Neural progenitor cell (in vitro differentiated cells): ENCODE results near the gene OBSL1. TPM values are rescaled to one million over a fixed set of nuclear protein-coding genes. Genes with fewer than 3 reads are reported as not detected.

Source experiments
- DNase-seq: peaks from one replicate; pipeline ENCODE4 v3.0.0-alpha.2; 2016; ENCODE audit warnings: low spot score
- H2AFZ ChIP-seq: fragments of 200-600 bp; sonication (generic); replicated peaks from 2 replicates; pipeline ENCODE4 v1.6.1; 2016; ENCODE audit warnings: antibody characterized with exemption
- H3F3A ChIP-seq: fragments of 200-600 bp; sonication (generic); 2 replicates; pipeline ENCODE4 v1.6.1; 2016; ENCODE audit warnings: antibody characterized with exemption, low read depth
- H3K27ac ChIP-seq: fragments of 200-600 bp; sonication (generic); 2 replicates; pipeline ENCODE4 v1.5.1; 2016; ENCODE audit warnings: mild to moderate bottlenecking
- H3K27me3 ChIP-seq: fragments of 200-600 bp; sonication (generic); 2 replicates; pipeline ENCODE4 v1.6.1; 2016; ENCODE audit warnings: mild to moderate bottlenecking, moderate library complexity
- H3K36me3 ChIP-seq: fragments of 200-600 bp; sonication (generic); 2 replicates; pipeline ENCODE4 v1.5.1; 2016
- H3K4me1 ChIP-seq: fragments of 200-600 bp; sonication (generic); 2 replicates; pipeline ENCODE4 v1.6.1; 2016; ENCODE audit warnings: mixed run types
- H3K4me2 ChIP-seq: fragments of 200-600 bp; sonication (generic); 2 replicates; pipeline ENCODE4 v1.6.1; 2016
- H3K4me3 ChIP-seq: fragments of 200-600 bp; sonication (generic); 2 replicates; pipeline ENCODE4 v1.5.1; 2016
- H3K79me2 ChIP-seq: fragments of 200-600 bp; sonication (generic); 2 replicates; pipeline ENCODE4 v1.6.1; 2016; ENCODE audit warnings: low read depth
- H3K9ac ChIP-seq: fragments of 200-600 bp; sonication (generic); 2 replicates; pipeline ENCODE4 v1.6.1; 2016
- H3K9me3 ChIP-seq: fragments of 200-600 bp; sonication (generic); 2 replicates; pipeline ENCODE4 v1.5.1; 2016; ENCODE audit warnings: low read depth
- H4K20me1 ChIP-seq: fragments of 200-600 bp; sonication (generic); 2 replicates; pipeline ENCODE4 v1.6.1; 2016; ENCODE audit warnings: low read depth
- H3K27ac Mint-ChIP-seq: 3 replicates; pipeline ENCODE4 v1.8.0; 2021; ENCODE audit warnings: mixed read lengths
- H3K27me3 Mint-ChIP-seq: 2 replicates; pipeline ENCODE4 v1.8.0; 2022; ENCODE audit warnings: low read depth, mild to moderate bottlenecking, inconsistent platforms, moderate library complexity, mixed read lengths; ENCODE audit not compliant: insufficient read depth
- H3K36me3 Mint-ChIP-seq: 3 replicates; pipeline ENCODE4 v1.8.0; 2021; ENCODE audit warnings: mixed read lengths
- H3K4me1 Mint-ChIP-seq: 3 replicates; pipeline ENCODE4 v1.8.0; 2021; ENCODE audit warnings: mixed read lengths
- H3K4me3 Mint-ChIP-seq: 3 replicates; pipeline ENCODE4 v1.8.0; 2021; ENCODE audit warnings: mild to moderate bottlenecking, moderate library complexity, mixed read lengths
- H3K9me3 Mint-ChIP-seq: 3 replicates; pipeline ENCODE4 v1.8.0; 2020; ENCODE audit warnings: mixed read lengths
- EZH2 ChIP-seq: fragments of 200-600 bp; sonication (generic); IDR thresholded peaks from 2 replicates; pipeline ENCODE4 v1.6.1; 2017; ENCODE audit warnings: antibody characterized with exemption, mild to moderate bottlenecking, moderate library complexity
- EZH2phosphoT487 ChIP-seq: fragments of 200-600 bp; sonication (generic); IDR thresholded peaks from 2 replicates; pipeline ENCODE4 v1.6.1; 2017; ENCODE audit warnings: antibody characterized with exemption
- total RNA-seq: library from RNA; depleted of rRNA; stranded (reverse); fragments of >200 nt; gene quantifications from 2 replicates; pipeline ENCODE4 v1.2.3, GENCODE V29; 2015; ENCODE audit warnings: low replicate concordance
- TF ChIP-seq, protein P1 (sequence below): fragments of 200-600 bp; sonication (generic); IDR thresholded peaks from 2 replicates; pipeline ENCODE4 v1.5.1; 2017; ENCODE audit warnings: antibody characterized with exemption, mild to moderate bottlenecking

OBSL1 gene
- total RNA-seq, 1 donor from 2014 or later = 31.0 TPM

DNA sequence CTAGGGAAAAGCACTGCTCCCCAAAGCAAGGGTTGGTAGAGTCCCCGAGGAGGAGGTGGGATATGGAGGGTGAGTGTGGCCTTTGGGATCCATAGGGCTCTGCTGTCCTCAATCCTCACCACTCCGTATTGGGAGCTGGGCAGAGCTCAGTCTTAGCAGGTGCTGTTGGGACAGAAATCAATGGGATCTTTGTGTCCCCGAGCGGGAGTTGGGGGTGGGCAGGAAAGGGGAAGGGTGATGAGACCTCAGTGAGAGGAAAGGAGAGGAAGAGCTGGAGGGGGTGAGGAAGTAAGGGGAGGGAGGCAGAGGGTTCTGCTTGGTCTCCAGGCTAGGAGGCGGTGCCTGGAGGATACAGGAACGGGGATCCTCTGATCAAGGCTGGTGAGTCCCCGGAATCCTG is 54.5 kb downstream of the OBSL1 start:
- no peak overlapping the region for H3K27ac ChIP-seq
- H3F3A ChIP-seq = peaks cover 25% of the 10 kb centered on the region
- no peaks in the 10 kb centered on the region for H3K79me2 ChIP-seq
- Mint-ChIP-seq H3K27ac (no peak overlapping the region), H3K27me3 (peaks cover 46% of the 10 kb centered on the region), H3K36me3 (no peaks in the 10 kb centered on the region), H3K9me3 (no peaks in the 10 kb centered on the region), H3K4me1 (peaks cover 68% of the 10 kb centered on the region), H3K4me3 (no peak overlapping the region)
- H3K9me3 ChIP-seq = no peaks in the 10 kb centered on the region
- no peaks in the 10 kb centered on the region for H4K20me1 ChIP-seq
- no peak for DNase-seq
- TF ChIP-seq, protein P1, sequence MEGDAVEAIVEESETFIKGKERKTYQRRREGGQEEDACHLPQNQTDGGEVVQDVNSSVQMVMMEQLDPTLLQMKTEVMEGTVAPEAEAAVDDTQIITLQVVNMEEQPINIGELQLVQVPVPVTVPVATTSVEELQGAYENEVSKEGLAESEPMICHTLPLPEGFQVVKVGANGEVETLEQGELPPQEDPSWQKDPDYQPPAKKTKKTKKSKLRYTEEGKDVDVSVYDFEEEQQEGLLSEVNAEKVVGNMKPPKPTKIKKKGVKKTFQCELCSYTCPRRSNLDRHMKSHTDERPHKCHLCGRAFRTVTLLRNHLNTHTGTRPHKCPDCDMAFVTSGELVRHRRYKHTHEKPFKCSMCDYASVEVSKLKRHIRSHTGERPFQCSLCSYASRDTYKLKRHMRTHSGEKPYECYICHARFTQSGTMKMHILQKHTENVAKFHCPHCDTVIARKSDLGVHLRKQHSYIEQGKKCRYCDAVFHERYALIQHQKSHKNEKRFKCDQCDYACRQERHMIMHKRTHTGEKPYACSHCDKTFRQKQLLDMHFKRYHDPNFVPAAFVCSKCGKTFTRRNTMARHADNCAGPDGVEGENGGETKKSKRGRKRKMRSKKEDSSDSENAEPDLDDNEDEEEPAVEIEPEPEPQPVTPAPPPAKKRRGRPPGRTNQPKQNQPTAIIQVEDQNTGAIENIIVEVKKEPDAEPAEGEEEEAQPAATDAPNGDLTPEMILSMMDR = no peak
- TF ChIP-seq EZH2 (no peak), EZH2phosphoT487 (no peak)
- no peak overlapping the region for H2AFZ ChIP-seq
- peaks cover 44% of the 10 kb centered on the region for H3K27me3 ChIP-seq
- H3K9ac ChIP-seq = no peak overlapping the region
- H3K4me3 ChIP-seq = no peak overlapping the region
- H3K4me2 ChIP-seq = no peak overlapping the region
- H3K36me3 ChIP-seq = no peaks in the 10 kb centered on the region
- H3K4me1 ChIP-seq = peaks cover 51% of the 10 kb centered on the region

- Histone ChIP-seq H3K4me1 (peaks cover 51% of the 10 kb centered on the region), H3K27ac (no peak overlapping the region), H4K20me1 (no peaks in the 10 kb centered on the region), H3K27me3 (peaks cover 44% of the 10 kb centered on the region), H3K79me2 (no peaks in the 10 kb centered on the region), H3K4me2 (no peak overlapping the region), H3K9ac (no peak overlapping the region), H3K36me3 (no peaks in the 10 kb centered on the region), H2AFZ (no peak overlapping the region), H3K4me3 (no peak overlapping the region), H3K9me3 (no peaks in the 10 kb centered on the region), H3F3A (peaks cover 22% of the 10 kb centered on the region)
- TF ChIP-seq, protein P1 = no peak
- TF ChIP-seq EZH2phosphoT487 (no peak), EZH2 (no peak)
- no peak for DNase-seq
- Mint-ChIP-seq H3K36me3 (no peaks in the 10 kb centered on the region), H3K27me3 (peaks cover 41% of the 10 kb centered on the region), H3K4me1 (peaks cover 62% of the 10 kb centered on the region), H3K9me3 (no peaks in the 10 kb centered on the region), H3K4me3 (peak overlapping the region; percentile 57), H3K27ac (peak overlapping the region; percentile 79)
Observed at GRCh38 chr2:219515874-219516629, 55.3 kb downstream of the OBSL1 start.

DNA sequence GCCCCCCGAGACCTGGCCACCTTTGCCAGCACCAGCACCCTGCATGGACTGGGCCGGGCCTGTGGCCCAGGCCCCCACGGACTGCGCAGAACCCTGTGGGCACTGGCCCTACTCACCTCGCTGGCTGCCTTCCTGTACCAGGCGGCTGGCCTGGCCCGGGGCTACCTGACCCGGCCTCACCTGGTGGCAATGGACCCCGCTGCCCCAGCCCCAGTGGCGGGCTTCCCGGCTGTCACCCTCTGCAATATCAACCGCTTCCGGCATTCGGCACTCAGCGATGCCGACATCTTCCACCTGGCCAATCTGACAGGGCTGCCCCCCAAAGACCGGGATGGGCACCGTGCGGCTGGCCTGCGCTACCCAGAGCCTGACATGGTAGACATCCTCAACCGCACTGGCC is 56.5 kb downstream of the OBSL1 start:
- Histone ChIP-seq H3K9me3 (no peaks in the 10 kb centered on the region), H3K27ac (no peak overlapping the region), H3K9ac (no peak overlapping the region), H3K27me3 (peaks cover 44% of the 10 kb centered on the region), H3K36me3 (no peaks in the 10 kb centered on the region), H4K20me1 (no peaks in the 10 kb centered on the region), H2AFZ (no peak overlapping the region), H3K4me3 (no peak overlapping the region), H3K4me2 (peak overlapping the region; percentile 80), H3F3A (peaks cover 32% of the 10 kb centered on the region), H3K4me1 (peaks cover 50% of the 10 kb centered on the region), H3K79me2 (no peaks in the 10 kb centered on the region)
- peaks cover 64% of the 10 kb centered on the region for H3K4me1 Mint-ChIP-seq
- no peaks in the 10 kb centered on the region for H3K9me3 Mint-ChIP-seq
- no peak for DNase-seq
- H3K4me3 Mint-ChIP-seq = peak overlapping the region; percentile 52
- no peak for TF ChIP-seq EZH2phosphoT487
- TF ChIP-seq EZH2 = no peak
- TF ChIP-seq, protein P1 = no peak
- no peaks in the 10 kb centered on the region for H3K36me3 Mint-ChIP-seq
- no peak overlapping the region for H3K27ac Mint-ChIP-seq
- H3K27me3 Mint-ChIP-seq = peaks cover 43% of the 10 kb centered on the region
